Brain microvascular endothelial cell (primary cell): ENCODE results near the gene COBLL1.

Source experiments
- DNase-seq: peaks from one replicate; pipeline ENCODE4 v3.0.0-alpha.2; 2020
- H3K27ac ChIP-seq: fragments of 250-450 bp; sonication (Bioruptor Pico); 2 replicates; pipeline ENCODE4 v1.5.1; 2020; ENCODE audit warnings: mild to moderate bottlenecking, moderate library complexity
- H3K27me3 ChIP-seq: fragments of 250-450 bp; sonication (Bioruptor Pico); replicated peaks from 2 replicates; pipeline ENCODE4 v1.5.1; 2020; ENCODE audit warnings: mild to moderate bottlenecking
- H3K36me3 ChIP-seq: fragments of 250-450 bp; sonication (Bioruptor Pico); replicated peaks from 2 replicates; pipeline ENCODE4 v1.5.1; 2020; ENCODE audit warnings: mild to moderate bottlenecking
- H3K4me3 ChIP-seq: 2 replicates; pipeline ENCODE4 v1.5.1; 2011; ENCODE audit warnings: low read depth, mild to moderate bottlenecking, control low read depth, low read length, moderate library complexity
- CTCF ChIP-seq: IDR thresholded peaks from 2 replicates; pipeline ENCODE4 v1.5.1; 2011; ENCODE audit warnings: low read depth, mild to moderate bottlenecking, moderate library complexity, low read length, control low read depth, inconsistent platforms; ENCODE audit errors: missing control alignments
- in situ Hi-C: cut with HindIII; loops from 2 replicates; pipeline ENCODE4 v1.10.0; 2017; ENCODE audit warnings: low sequenced_read_pairs, low pct_ligation_motif_present

COBLL1 gene

GRCh38 chr2:164812378-164812777, 29.2 kb downstream of the COBLL1 start:
- in situ Hi-C loops = no loop called here
- DNase-seq = no peak
- H3K27me3 ChIP-seq = no peaks in the 10 kb centered on the region
- no peaks in the 10 kb centered on the region for H3K36me3 ChIP-seq
- TF ChIP-seq CTCF = no peak
- H3K4me3 ChIP-seq = no peak overlapping the region
- H3K27ac ChIP-seq = no peak overlapping the region

GRCh38 chr2:164811819-164812218, 29.8 kb downstream of the COBLL1 start:
- in situ Hi-C loops = no loop called here
- no peaks in the 10 kb centered on the region for H3K36me3 ChIP-seq
- no peak for TF ChIP-seq CTCF
- H3K27me3 ChIP-seq = no peaks in the 10 kb centered on the region
- no peak overlapping the region for H3K27ac ChIP-seq
- no peak for DNase-seq
- H3K4me3 ChIP-seq = no peak overlapping the region

- no peak overlapping the region for H3K4me3 ChIP-seq
- in situ Hi-C loops = no loop called here
- H3K36me3 ChIP-seq = no peaks in the 10 kb centered on the region
- DNase-seq = no peak
- H3K27me3 ChIP-seq = no peaks in the 10 kb centered on the region
- no peak overlapping the region for H3K27ac ChIP-seq
- TF ChIP-seq CTCF = no peak
Measured at GRCh38 chr2:164810843-164811242, 30.8 kb downstream of the COBLL1 start.

GRCh38 chr2:164808776-164809175, 32.8 kb downstream of the COBLL1 start:
- Histone ChIP-seq H3K36me3 (no peaks in the 10 kb centered on the region), H3K27me3 (no peaks in the 10 kb centered on the region), H3K4me3 (no peak overlapping the region), H3K27ac (peak overlapping the region; percentile 42)
- no peak for TF ChIP-seq CTCF
- no peak for DNase-seq
- in situ Hi-C loops = no loop called here

- H3K36me3 ChIP-seq = no peaks in the 10 kb centered on the region
- H3K4me3 ChIP-seq = no peak overlapping the region
- no peaks in the 10 kb centered on the region for H3K27me3 ChIP-seq
- no peak for DNase-seq
- TF ChIP-seq CTCF = no peak
- peak overlapping the region; percentile 49 for H3K27ac ChIP-seq
- in situ Hi-C loops = no loop called here
Measured at GRCh38 chr2:164803776-164804466, 37.7 kb downstream of the COBLL1 start.
